K562 (cell line): ENCODE results near the gene NUDT14. TPM values are rescaled to one million over a fixed set of nuclear protein-coding genes. Genes with fewer than 3 reads are reported as not detected.

Experiments
- ATAC-seq: fragments of 200-7000 bp; cut with Tn5 transposase; 3 replicates; pipeline ENCODE4 v1.9.1; 2020; ENCODE audit warnings: moderate library complexity
- BruUV-seq: library from RNA; stranded (reverse); fragments of 400-500 nt; replicated peaks from 2 replicates; lab custom pipeline; 2021; lab: Mats Ljungman, UMichigan
- CTCF ChIA-PET: fragments of 300-600 bp; formaldehyde crosslinking; extraction: SDS; loops from one replicate; lab custom pipeline; 2021; ENCODE audit warnings: low intra/inter-chr PET ratio; lab: Yijun Ruan, JAX
- POLR2A ChIA-PET: fragments of 300-600, 350-650 bp; sonication (Branson Sonifier 250); formaldehyde crosslinking; extraction: SDS; loops from one replicate; lab custom pipeline; 2021; ENCODE audit warnings: antibody characterized with exemption, inconsistent platforms; lab: Yijun Ruan, JAX
- DNase-seq, 4 experiments: peaks; one replicate each; pipeline versions ENCODE4 v3.0.0 to v3.0.0-alpha.2; 2011 to 2018; ENCODE audit warnings: low spot score in 3 of 4, mixed read lengths in 3 of 4; ENCODE audit errors: extremely low read depth in 1 of 4
- FAIRE-seq: peaks from 2 replicates; lab custom pipeline; 2011; peaks lifted over from hg19 to GRCh38; lab: Jason Lieb, UNC
- H2AFZ ChIP-seq: 2 replicates; pipeline ENCODE4 v1.6.0; 2011; ENCODE audit warnings: low read depth, low read length, control low read depth, inconsistent platforms
- H3K27ac ChIP-seq: fragments of 200-600 bp; 3 replicates; pipeline ENCODE4 v1.8.0; 2011; ENCODE audit warnings: low read depth, mild to moderate bottlenecking, control low read depth, inconsistent platforms, low read length, moderate library complexity, mixed read lengths; ENCODE audit errors: extremely low read depth
- H3K27me3 ChIP-seq, 2 experiments: fragments of 300-600 bp in 1 of 2; 2 replicates in 1 of 2; 3 replicates in 1 of 2; pipeline versions ENCODE4 v1.6.0 to v1.8.0; 2011; ENCODE audit warnings: inconsistent platforms in 2 of 2, low read length in 2 of 2, mild to moderate bottlenecking in 1 of 2, mixed read lengths in 1 of 2, moderate library complexity in 1 of 2; ENCODE audit not compliant: control insufficient read depth in 2 of 2, insufficient read depth in 2 of 2
- H3K36me3 ChIP-seq: fragments of 300-600 bp; 3 replicates; pipeline ENCODE4 v1.8.0; 2011; ENCODE audit warnings: mild to moderate bottlenecking, low read length, inconsistent platforms; ENCODE audit not compliant: control insufficient read depth, insufficient read depth
- H3K4me1 ChIP-seq, 2 experiments: fragments of 200-600 bp in 1 of 2; replicated peaks in 1 of 2; 2 replicates in 1 of 2; 3 replicates in 1 of 2; pipeline versions ENCODE4 v1.5.1 to v1.8.0; 2011; ENCODE audit warnings: inconsistent platforms in 2 of 2, low read length in 2 of 2, mild to moderate bottlenecking in 1 of 2, mixed read lengths in 1 of 2, moderate library complexity in 1 of 2; ENCODE audit not compliant: control insufficient read depth in 2 of 2, insufficient read depth in 2 of 2
- H3K4me2 ChIP-seq: 2 replicates; pipeline ENCODE4 v1.6.1; 2011; ENCODE audit warnings: low read length, control low read depth, inconsistent platforms, mixed read lengths; ENCODE audit not compliant: insufficient read depth
- H3K4me3 ChIP-seq: fragments of 200-600 bp; sonication (generic), shearing (Covaris generic); 2 replicates; pipeline ENCODE4 v1.5.1; 2016; ENCODE audit warnings: control low read depth, inconsistent platforms
- H3K79me2 ChIP-seq: fragments of 200-600 bp; 3 replicates; pipeline ENCODE4 v1.8.0; 2011; ENCODE audit warnings: low read length, inconsistent platforms; ENCODE audit not compliant: control insufficient read depth, insufficient read depth
- H3K9ac ChIP-seq, 2 experiments: 2 replicates each; pipeline versions ENCODE4 v1.6.0 to v1.6.1; 2011; ENCODE audit warnings: low read depth in 2 of 2, low read length in 2 of 2, control low read depth in 1 of 2, inconsistent platforms in 1 of 2, mild to moderate bottlenecking in 1 of 2, mixed read lengths in 1 of 2; ENCODE audit not compliant: insufficient read depth in 1 of 2
- H3K9me1 ChIP-seq: one replicate; pipeline ENCODE4 v1.6.0; 2011; ENCODE audit warnings: inconsistent platforms, mild to moderate bottlenecking, low read length, moderate library complexity; ENCODE audit not compliant: control insufficient read depth, insufficient read depth
- H3K9me3 ChIP-seq: replicated peaks from 2 replicates; pipeline ENCODE4 v1.5.1; 2011; ENCODE audit warnings: low read depth, low read length, inconsistent platforms; ENCODE audit not compliant: control insufficient read depth, insufficient read depth
- H4K20me1 ChIP-seq: replicated peaks from 2 replicates; pipeline ENCODE4 v1.6.1; 2011; ENCODE audit warnings: low read length, inconsistent platforms, mixed read lengths; ENCODE audit not compliant: control insufficient read depth, insufficient read depth
- ILK ChIP-seq: fragments of 450-650 bp; IDR thresholded peaks from 2 replicates; pipeline ENCODE4 v1.6.1; 2016; ENCODE audit warnings: missing genetic modification characterization, low read depth, mild to moderate bottlenecking, missing compliant biosample characterization, moderate library complexity, borderline replicate concordance
- KLF10 ChIP-seq: fragments of 250-450 bp; sonication (Bioruptor Pico); IDR thresholded peaks from 2 replicates; pipeline ENCODE4 v1.6.1; 2021; ENCODE audit warnings: matching md5 sums
- SMARCC2 ChIP-seq: fragments of 450-650 bp; IDR thresholded peaks from 2 replicates; pipeline ENCODE4 v1.6.1; 2017; ENCODE audit warnings: antibody characterized with exemption, moderate library complexity, mild to moderate bottlenecking, low read depth
- SRSF9 ChIP-seq: fragments of 200-400 bp; formaldehyde crosslinking; IDR thresholded peaks from 2 replicates; pipeline ENCODE4 v1.6.1; 2017; ENCODE audit warnings: low read depth, low read length, borderline replicate concordance
- ZBTB12 ChIP-seq: fragments of 250-450 bp; sonication (Bioruptor Pico); IDR thresholded peaks from 2 replicates; pipeline ENCODE4 v1.4.0; 2020
- ZBTB8A ChIP-seq: fragments of 450-650 bp; IDR thresholded peaks from 2 replicates; pipeline ENCODE4 v1.6.1; 2018; ENCODE audit warnings: mild to moderate bottlenecking, moderate library complexity; ENCODE audit not compliant: partially characterized antibody
- ZKSCAN3 ChIP-seq: fragments of 250-450 bp; sonication (Bioruptor Pico); IDR thresholded peaks from 2 replicates; pipeline ENCODE4 v1.4.0; 2020
- ZNF121 ChIP-seq: sonication (generic); formaldehyde crosslinking; conservative IDR thresholded peaks from 2 replicates; pipeline ENCODE4 v1.8.0; 2022; ENCODE audit warnings: missing genetic modification reagents
- ZNF644 ChIP-seq: fragments of 200-800 bp; sonication (Bioruptor generic); IDR thresholded peaks from 2 replicates; pipeline ENCODE4 v1.6.1; 2016; ENCODE audit warnings: low read depth, missing genetic modification characterization, missing compliant biosample characterization
- WGBS: fragments of 100-300 bp; shearing (Covaris generic); methylation state at CpG from one replicate; pipeline ENCODE4 v1.1.6; 2016; ENCODE audit warnings: low coverage, mixed read lengths; ENCODE audit not compliant: insufficient coverage; ENCODE audit errors: missing lambda C conversion rate; 5-methylcytosine and 5-hydroxymethylcytosine counted together
- in situ Hi-C: fragments of 300-500 bp; cut with MboI; formaldehyde crosslinking; loops from 4 replicates; pipeline ENCODE4 v1.15.0; 2018; ENCODE audit warnings: inconsistent platforms, mixed read lengths
- intact Hi-C: fragments of 100-400 bp; cut with micrococcal nuclease; formaldehyde crosslinking; loops from 2 replicates; pipeline ENCODE4 v1.14.2; 2022
- polyA plus RNA-seq, 8 experiments: library from polyadenylated mRNA; depleted of rRNA in 4 of 8; stranded (reverse) in 5 of 8; unstranded in 3 of 8; fragments of >200 nt; fragmentation: Nextera tagmentation in 2 of 8; fragmentation: Illumina TruSeq in 1 of 8; extraction: Ambion mirVana in 2 of 8; extraction: Trizol in 1 of 8; gene quantifications; 2 replicates each; pipeline versions ENCODE4 v1.2.1 to v1.2.3, GENCODE V29; 2011 to 2014; ENCODE audit warnings: inconsistent platforms in 1 of 8, missing spikeins in 1 of 8
- total RNA-seq, 7 experiments: library from RNA; depleted of rRNA in 6 of 7; stranded (reverse); fragments of >200 nt in 6 of 7; fragmentation: Illumina TruSeq in 2 of 7; extraction: Trizol in 2 of 7; gene quantifications; 2 replicates each; pipeline versions ENCODE4 v1.2.1 to v1.2.3, GENCODE V29; 2011 to 2021; ENCODE audit warnings: low replicate concordance in 1 of 7

The NUDT14 gene
- total and polyA plus RNA-seq, 9 of the 15 experiments (the other 6 are each of a cell fraction or from before 2014, with no cell fraction given), result 0.14 to 16.3 (median 8.2) TPM

- Histone ChIP-seq H3K36me3 (no peaks in the 10 kb centered on the region), H3K4me2 (no peak overlapping the region), H3K9me3 (no peaks in the 10 kb centered on the region), H2AFZ (no peak overlapping the region), H3K4me1 (peaks cover 3 to 69% of the 10 kb centered on the region in 2 experiments; a peak in 4 of 5 replicates), H3K27me3 (no peaks in the 10 kb centered on the region), H3K4me3 (no peak overlapping the region), H3K9ac (no peak overlapping the region), H3K9me1 (no peaks in the 10 kb centered on the region), H3K27ac (no peak overlapping the region), H4K20me1 (no peaks in the 10 kb centered on the region), H3K79me2 (no peaks in the 10 kb centered on the region)
- POLR2A ChIA-PET, result interaction anchor here (0.7 kb wide), 1 partner anchor 441 kb away, joined by 4 read pairs; no protein-coding TSS in a partner anchor
- DNase-seq, result no peak
- TF ChIP-seq ZBTB8A (no peak), ZNF121 (CRISPR knock-in tag) (no peak), KLF10 (CRISPR knock-in tag) (no peak), SRSF9 (no peak), ZKSCAN3 (no peak), ZNF644 (no peak), ILK (tag) (no peak), ZBTB12 (no peak), SMARCC2 (no peak)
- BruUV-seq, result no TSS peak
- CTCF ChIA-PET, result no interaction called here
- no peak for ATAC-seq
- no CpG with 5 or more reads among the region's 13 CpGs for WGBS
- in situ Hi-C loops, result no loop called here
- FAIRE-seq, result no peak
- intact Hi-C loops, result no loop called here
Observed at GRCh38 chr14:105179191-105179590, 1.9 kb downstream of the NUDT14 start.
